Esophagus squamous epithelium (tissue), 4 donors: Measurements from ENCODE around the gene PRKCA.

Source experiments
- POLR2A ChIP-seq, 4 donors: fragments of 450-650 bp; IDR thresholded peaks; one replicate each; pipeline ENCODE4 v1.6.1; 2017; ENCODE audit warnings: antibody characterized with exemption in 4 of 4, mild to moderate bottlenecking in 4 of 4, moderate library complexity in 3 of 4
- TF ChIP-seq, protein P1 (sequence below), 6 experiments: fragments of 450-650 bp in 4 of 6; fragments of 200-600 bp in 2 of 6; sonication (generic) in 2 of 6; IDR thresholded peaks; one replicate each; pipeline ENCODE4 v1.5.1; 2016 to 2019; ENCODE audit warnings: antibody characterized with exemption in 6 of 6, mild to moderate bottlenecking in 4 of 6, moderate library complexity in 4 of 6

DNA sequence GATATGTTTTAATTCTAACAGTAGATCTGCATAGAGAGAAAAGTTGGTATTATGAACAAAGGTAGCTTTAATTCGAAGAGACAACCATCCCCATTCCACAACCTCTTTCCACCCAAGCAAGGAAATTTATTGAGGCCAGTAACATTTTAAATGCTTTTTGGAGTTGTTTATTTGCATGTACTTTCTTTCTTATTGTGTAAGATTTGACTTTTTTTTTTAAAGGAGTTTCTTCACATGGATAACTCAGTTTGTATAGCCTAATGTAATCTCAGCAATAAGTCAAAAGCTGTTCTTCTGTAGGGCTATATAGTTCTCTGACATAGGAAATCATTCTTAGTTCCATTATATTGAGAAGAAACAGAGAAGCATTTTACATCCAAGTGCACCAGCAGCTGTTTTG is 163.3 kb downstream of the PRKCA start:
- TF ChIP-seq POLR2A (IDR thresholded peaks at IDR 0.05) = no peak
- TF ChIP-seq, protein P1, sequence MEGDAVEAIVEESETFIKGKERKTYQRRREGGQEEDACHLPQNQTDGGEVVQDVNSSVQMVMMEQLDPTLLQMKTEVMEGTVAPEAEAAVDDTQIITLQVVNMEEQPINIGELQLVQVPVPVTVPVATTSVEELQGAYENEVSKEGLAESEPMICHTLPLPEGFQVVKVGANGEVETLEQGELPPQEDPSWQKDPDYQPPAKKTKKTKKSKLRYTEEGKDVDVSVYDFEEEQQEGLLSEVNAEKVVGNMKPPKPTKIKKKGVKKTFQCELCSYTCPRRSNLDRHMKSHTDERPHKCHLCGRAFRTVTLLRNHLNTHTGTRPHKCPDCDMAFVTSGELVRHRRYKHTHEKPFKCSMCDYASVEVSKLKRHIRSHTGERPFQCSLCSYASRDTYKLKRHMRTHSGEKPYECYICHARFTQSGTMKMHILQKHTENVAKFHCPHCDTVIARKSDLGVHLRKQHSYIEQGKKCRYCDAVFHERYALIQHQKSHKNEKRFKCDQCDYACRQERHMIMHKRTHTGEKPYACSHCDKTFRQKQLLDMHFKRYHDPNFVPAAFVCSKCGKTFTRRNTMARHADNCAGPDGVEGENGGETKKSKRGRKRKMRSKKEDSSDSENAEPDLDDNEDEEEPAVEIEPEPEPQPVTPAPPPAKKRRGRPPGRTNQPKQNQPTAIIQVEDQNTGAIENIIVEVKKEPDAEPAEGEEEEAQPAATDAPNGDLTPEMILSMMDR (IDR thresholded peaks at IDR 0.05) = no peak
